ENCODE data around the gene BNC2. TPM values are rescaled to one million over a fixed set of nuclear protein-coding genes. Genes with fewer than 3 reads are reported as not detected.

The BNC2 gene
- total and polyA plus RNA-seq, 2 of the 4 experiments (the other 2 are of a cell fraction) = 15.5 to 45.2 TPM

- H3K14ac ChIP-seq (replicated peaks; ENCODE audit: low read depth, low read length) = no peak overlapping the region
- ATAC-seq (ENCODE audit: low read depth) = no peak
- H3K23ac ChIP-seq (ENCODE audit: low read depth, low read length) = no peak overlapping the region
- dilution Hi-C loops (cut with HindIII; ENCODE audit: low sequenced_read_pairs, unreplicated experiment) = no loop called here
- peaks cover 1% of the 10 kb centered on the region; the same call in 1 of the 2 replicates for H3K36me3 ChIP-seq (ENCODE audit: control insufficient read depth, insufficient read depth, low read length)
- H3K4me3 ChIP-seq (ENCODE audit: insufficient read depth, low read depth, low read length) = no peak overlapping the region
- no peak overlapping the region for H3K18ac ChIP-seq (ENCODE audit: low read depth, low read length)
- H3K79me1 ChIP-seq (ENCODE audit: low read depth in 1 of 2, low read length in 2 of 2) = peaks cover 42 to 67% of the 10 kb centered on the region in 2 experiments
- H3K4me1 ChIP-seq (ENCODE audit: control insufficient read depth, insufficient read depth, low read length) = peaks cover 3% of the 10 kb centered on the region; the same call in 1 of the 2 replicates
- H2AK5ac ChIP-seq (ENCODE audit: low read depth, low read length) = no peak overlapping the region
- H3K9ac ChIP-seq (ENCODE audit: low read depth, low read length) = no peak overlapping the region
- H3K9me1 ChIP-seq (ENCODE audit: insufficient read depth, low read length) = 0 out of 2 replicates have a peak, but pooled peaks cover 3% of the 10 kb centered on the region
- no peak for DNase-seq
- H4K20me1 ChIP-seq (ENCODE audit: insufficient read depth, low read length) = no peaks in the 10 kb centered on the region
- H2AK9ac ChIP-seq (replicated peaks; ENCODE audit: low read depth, low read length, poor library complexity) = no peak overlapping the region
- H3K27ac ChIP-seq (ENCODE audit: insufficient read depth, low read length) = no peak overlapping the region
- H2BK20ac ChIP-seq (ENCODE audit: low read depth, low read length) = no peak overlapping the region
- WGBS, 2 experiments (ENCODE audit: extremely low coverage in 2 of 2, insufficient read length in 1 of 2) = no CpG with 5 or more reads among the region's 3 CpGs
- H4K91ac ChIP-seq (ENCODE audit: insufficient read depth, low read depth, low read length) = no peak overlapping the region
- H3K56ac ChIP-seq (ENCODE audit: extremely low read depth, insufficient read depth, low read length) = no peak overlapping the region
- no peak overlapping the region for H2BK120ac ChIP-seq (ENCODE audit: low read depth, low read length)
- TF ChIP-seq FOS (IDR thresholded peaks at IDR 0.05; ENCODE audit: low read depth, low read length) (no peak), MXI1 (IDR thresholded peaks at IDR 0.05; ENCODE audit: borderline replicate concordance, low read depth, low read length) (no peak), CTCF (conservative IDR thresholded peaks at IDR 0.05; ENCODE audit: low read depth, low read length) (no peak), SMC3 (IDR thresholded peaks at IDR 0.05; ENCODE audit: low read depth, low read length) (no peak), NFE2L2 (IDR thresholded peaks at IDR 0.05; ENCODE audit: low read depth, low read length) (no peak), RAD21 (IDR thresholded peaks at IDR 0.05; ENCODE audit: low read length) (no peak)
- no peak overlapping the region for H3K4me2 ChIP-seq (ENCODE audit: low read depth, low read length)
- in situ Hi-C loops (cut with MboI; ENCODE audit: low sequenced_read_pairs) = no loop called here
- H3K9me3 ChIP-seq (ENCODE audit: control insufficient read depth, insufficient read depth, low read length) = no peaks in the 10 kb centered on the region
- no peak overlapping the region for H2BK15ac ChIP-seq (ENCODE audit: low read depth, low read length)
- ChIA-PET CTCF (no interaction called here), POLR2A (ENCODE audit: unreplicated experiment) (no interaction called here)
- intact Hi-C loops (cut with micrococcal nuclease) = no loop called here
- no peak overlapping the region for H3K4ac ChIP-seq (ENCODE audit: low read depth, low read length)
- H2AFZ ChIP-seq (replicated peaks; ENCODE audit: low read length, poor library complexity) = no peak overlapping the region
- H4K8ac ChIP-seq (ENCODE audit: low read depth in 2 of 2, low read length in 2 of 2) = no peak overlapping the region
- no peak overlapping the region for H4K5ac ChIP-seq (ENCODE audit: low read depth, low read length)
- no peaks in the 10 kb centered on the region for H3K27me3 ChIP-seq (ENCODE audit: control insufficient read depth, insufficient read depth, low read length)
- BruUV-seq (replicated peaks) = no TSS peak
- H2BK5ac ChIP-seq (ENCODE audit: low read depth, low read length, poor library complexity, severe bottlenecking) = no peak overlapping the region
Observed at GRCh38 chr9:16693616-16694015, 176.9 kb downstream of the BNC2 start.
